Omental fat pad (tissue), 4 donors: ENCODE measurements around the gene ST6GAL2. TPM values are rescaled to one million over a fixed set of nuclear protein-coding genes. Genes with fewer than 3 reads are reported as not detected.

Experiments used
- ATAC-seq: fragments of 150-250 bp; one replicate; pipeline ENCODE4 v1.9.1; 2016; ENCODE audit warnings: mild to moderate bottlenecking, moderate library complexity; ENCODE audit not compliant: low FRiP score
- DNase-seq: peaks from one replicate; pipeline ENCODE4 v3.0.0-alpha.2; 2019; ENCODE audit warnings: low spot score
- total RNA-seq, 4 donors: library from RNA; depleted of rRNA; stranded (reverse); fragments of >200 nt; gene quantifications; one replicate each; pipeline ENCODE4 v1.1.0, GENCODE V29; 2016
- TF ChIP-seq, protein P1 (sequence below), 3 donors: fragments of 450-650 bp; IDR thresholded peaks; one replicate each; pipeline ENCODE4 v1.5.1; 2016 to 2017; ENCODE audit warnings: antibody characterized with exemption in 3 of 3, mild to moderate bottlenecking in 3 of 3, moderate library complexity in 2 of 3

ST6GAL2 gene
- total RNA-seq, 4 donors from 2014 or later = 0.13 to 1.7 (median 0.57) TPM

DNA sequence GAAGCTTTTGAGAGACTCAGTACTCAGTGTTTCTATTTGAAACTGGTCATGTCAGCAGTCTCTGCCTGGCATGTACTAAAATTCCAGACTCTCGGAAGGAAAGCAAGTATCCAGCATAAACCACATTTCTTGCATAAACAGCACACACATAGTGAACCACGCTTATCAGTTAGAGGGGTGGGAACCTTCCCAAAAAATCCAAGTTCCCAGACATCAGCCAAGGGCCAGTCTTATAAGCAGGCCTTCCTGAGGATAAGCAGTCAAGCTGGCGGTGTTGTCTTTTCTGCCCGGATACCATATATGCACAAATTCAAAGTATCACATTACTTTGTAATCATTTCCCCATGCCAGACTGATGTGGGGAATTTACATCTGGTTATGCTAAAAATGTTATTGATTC lies 73.6 kb downstream of the ST6GAL2 start:
- no peak for DNase-seq
- TF ChIP-seq, protein P1, sequence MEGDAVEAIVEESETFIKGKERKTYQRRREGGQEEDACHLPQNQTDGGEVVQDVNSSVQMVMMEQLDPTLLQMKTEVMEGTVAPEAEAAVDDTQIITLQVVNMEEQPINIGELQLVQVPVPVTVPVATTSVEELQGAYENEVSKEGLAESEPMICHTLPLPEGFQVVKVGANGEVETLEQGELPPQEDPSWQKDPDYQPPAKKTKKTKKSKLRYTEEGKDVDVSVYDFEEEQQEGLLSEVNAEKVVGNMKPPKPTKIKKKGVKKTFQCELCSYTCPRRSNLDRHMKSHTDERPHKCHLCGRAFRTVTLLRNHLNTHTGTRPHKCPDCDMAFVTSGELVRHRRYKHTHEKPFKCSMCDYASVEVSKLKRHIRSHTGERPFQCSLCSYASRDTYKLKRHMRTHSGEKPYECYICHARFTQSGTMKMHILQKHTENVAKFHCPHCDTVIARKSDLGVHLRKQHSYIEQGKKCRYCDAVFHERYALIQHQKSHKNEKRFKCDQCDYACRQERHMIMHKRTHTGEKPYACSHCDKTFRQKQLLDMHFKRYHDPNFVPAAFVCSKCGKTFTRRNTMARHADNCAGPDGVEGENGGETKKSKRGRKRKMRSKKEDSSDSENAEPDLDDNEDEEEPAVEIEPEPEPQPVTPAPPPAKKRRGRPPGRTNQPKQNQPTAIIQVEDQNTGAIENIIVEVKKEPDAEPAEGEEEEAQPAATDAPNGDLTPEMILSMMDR (IDR thresholded peaks at IDR 0.05) = no peak
- no peak for ATAC-seq

DNA sequence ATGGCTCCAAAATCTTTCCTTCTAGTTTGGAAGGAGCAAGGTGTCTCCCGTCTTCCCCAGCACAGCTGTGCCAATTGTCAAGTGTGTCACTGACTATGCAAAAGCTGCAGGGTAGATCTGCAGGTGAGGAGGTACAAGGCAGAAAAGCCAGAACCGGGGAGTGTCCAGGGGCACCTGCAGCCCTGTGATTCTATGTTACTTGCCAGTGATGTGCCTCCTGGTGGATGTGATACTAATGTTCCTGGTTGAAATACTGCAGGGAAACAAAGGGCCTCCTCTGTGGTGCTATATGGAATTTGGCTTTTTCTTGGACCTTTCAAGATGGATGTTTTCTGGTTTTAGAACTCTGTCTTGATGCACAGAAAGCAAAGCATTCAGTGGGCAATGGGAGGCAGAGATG lies 80.3 kb downstream of the ST6GAL2 start:
- ATAC-seq (no peak), DNase-seq (no peak)
- TF ChIP-seq, protein P1 (IDR thresholded peaks at IDR 0.05) = no peak

- DNase-seq (no peak), ATAC-seq (no peak)
- TF ChIP-seq, protein P1 (IDR thresholded peaks at IDR 0.05) = no peak
Observed at GRCh38 chr2:106804161-106804560, 81.8 kb downstream of the ST6GAL2 start.

GRCh38 chr2:106800976-106801655 lies 84.9 kb downstream of the ST6GAL2 start:
- DNase-seq (no peak), ATAC-seq (no peak)
- TF ChIP-seq, protein P1 (IDR thresholded peaks at IDR 0.05) = no peak

DNA sequence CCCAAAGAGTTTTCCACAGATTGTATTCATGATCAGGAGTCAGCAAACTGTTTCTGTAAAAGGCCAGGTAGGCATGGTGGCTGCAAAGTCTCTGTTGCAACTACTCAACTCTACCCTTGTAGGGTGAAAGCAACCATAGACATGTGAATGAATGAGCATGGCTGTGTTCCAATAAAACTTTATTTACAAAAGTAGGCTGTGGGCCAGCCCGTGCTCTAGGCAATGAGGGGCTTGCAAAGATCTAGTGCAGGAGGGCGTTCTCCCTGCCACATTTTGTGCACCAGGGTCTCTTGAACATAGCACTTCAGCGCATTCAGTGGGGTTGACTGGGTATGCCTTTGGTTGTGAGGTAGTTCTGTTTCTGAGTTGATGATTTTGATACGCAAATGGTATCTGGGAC lies 85.8 kb downstream of the ST6GAL2 start:
- ATAC-seq = no peak
- TF ChIP-seq, protein P1 (IDR thresholded peaks at IDR 0.05) = no peak
- no peak for DNase-seq

- TF ChIP-seq, protein P1 (IDR thresholded peaks at IDR 0.05) = no peak
- ATAC-seq = no peak
- no peak for DNase-seq
Observed at GRCh38 chr2:106798826-106799552, 87.0 kb downstream of the ST6GAL2 start.

DNA sequence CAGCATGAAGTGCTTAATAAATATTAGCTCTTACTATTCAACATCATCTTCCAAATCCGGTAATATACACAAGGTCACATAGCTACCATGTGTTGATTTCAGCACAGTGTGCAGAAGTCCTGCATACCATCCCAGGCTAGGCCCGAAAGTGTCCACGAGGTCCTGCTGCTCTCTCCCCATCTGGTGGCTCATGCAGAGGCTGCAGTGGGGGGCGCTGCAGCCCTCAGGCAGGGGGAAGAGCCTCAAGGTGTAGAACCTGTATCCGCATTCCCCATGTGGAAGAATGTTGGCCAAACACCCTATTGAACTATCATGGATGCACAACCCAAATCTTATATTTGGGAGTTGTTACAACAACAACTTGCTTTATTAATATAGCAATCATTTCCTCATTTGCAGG lies 88.5 kb downstream of the ST6GAL2 start:
- TF ChIP-seq, protein P1 (IDR thresholded peaks at IDR 0.05) = no peak
- ATAC-seq = no peak
- no peak for DNase-seq
